HL-60 (cell line): Measurements from ENCODE around the gene CTBP2.

Source experiments
- POLR2AphosphoS5 ChIP-seq: IDR thresholded peaks from 2 replicates; pipeline ENCODE4 v1.6.1; 2012; ENCODE audit warnings: low read depth
- TF ChIP-seq, protein P1 (sequence below): IDR thresholded peaks from 2 replicates; pipeline ENCODE4 v1.6.1; 2012; ENCODE audit warnings: low read depth; ENCODE audit not compliant: insufficient replicate concordance
- TF ChIP-seq, protein P2 (sequence below): IDR thresholded peaks from one replicate; pipeline ENCODE4 v1.5.1; 2011; ENCODE audit warnings: low read length, control low read depth, inconsistent platforms; ENCODE audit not compliant: insufficient read depth

DNA sequence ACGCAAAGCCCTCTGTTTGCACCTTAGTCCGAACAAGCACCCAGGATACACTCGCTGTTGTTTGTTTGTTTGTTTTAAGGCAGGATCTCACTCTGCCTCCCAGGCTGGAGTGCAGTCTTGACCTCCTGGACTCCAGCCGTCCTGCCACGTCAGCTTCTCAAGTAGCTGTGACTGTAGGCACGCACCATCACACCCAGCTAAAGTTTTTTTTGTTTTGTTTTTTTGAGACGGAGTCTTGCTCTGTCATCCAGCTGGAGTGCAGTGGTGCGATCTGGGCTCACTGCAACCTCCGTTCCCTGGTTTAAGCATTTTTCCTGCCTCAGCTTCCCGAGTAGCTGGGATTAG lies 76.8 kb downstream of the CTBP2 start:
- TF ChIP-seq, protein P1, sequence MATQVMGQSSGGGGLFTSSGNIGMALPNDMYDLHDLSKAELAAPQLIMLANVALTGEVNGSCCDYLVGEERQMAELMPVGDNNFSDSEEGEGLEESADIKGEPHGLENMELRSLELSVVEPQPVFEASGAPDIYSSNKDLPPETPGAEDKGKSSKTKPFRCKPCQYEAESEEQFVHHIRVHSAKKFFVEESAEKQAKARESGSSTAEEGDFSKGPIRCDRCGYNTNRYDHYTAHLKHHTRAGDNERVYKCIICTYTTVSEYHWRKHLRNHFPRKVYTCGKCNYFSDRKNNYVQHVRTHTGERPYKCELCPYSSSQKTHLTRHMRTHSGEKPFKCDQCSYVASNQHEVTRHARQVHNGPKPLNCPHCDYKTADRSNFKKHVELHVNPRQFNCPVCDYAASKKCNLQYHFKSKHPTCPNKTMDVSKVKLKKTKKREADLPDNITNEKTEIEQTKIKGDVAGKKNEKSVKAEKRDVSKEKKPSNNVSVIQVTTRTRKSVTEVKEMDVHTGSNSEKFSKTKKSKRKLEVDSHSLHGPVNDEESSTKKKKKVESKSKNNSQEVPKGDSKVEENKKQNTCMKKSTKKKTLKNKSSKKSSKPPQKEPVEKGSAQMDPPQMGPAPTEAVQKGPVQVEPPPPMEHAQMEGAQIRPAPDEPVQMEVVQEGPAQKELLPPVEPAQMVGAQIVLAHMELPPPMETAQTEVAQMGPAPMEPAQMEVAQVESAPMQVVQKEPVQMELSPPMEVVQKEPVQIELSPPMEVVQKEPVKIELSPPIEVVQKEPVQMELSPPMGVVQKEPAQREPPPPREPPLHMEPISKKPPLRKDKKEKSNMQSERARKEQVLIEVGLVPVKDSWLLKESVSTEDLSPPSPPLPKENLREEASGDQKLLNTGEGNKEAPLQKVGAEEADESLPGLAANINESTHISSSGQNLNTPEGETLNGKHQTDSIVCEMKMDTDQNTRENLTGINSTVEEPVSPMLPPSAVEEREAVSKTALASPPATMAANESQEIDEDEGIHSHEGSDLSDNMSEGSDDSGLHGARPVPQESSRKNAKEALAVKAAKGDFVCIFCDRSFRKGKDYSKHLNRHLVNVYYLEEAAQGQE, result no peak
- TF ChIP-seq POLR2AphosphoS5, result no peak
- TF ChIP-seq, protein P2, sequence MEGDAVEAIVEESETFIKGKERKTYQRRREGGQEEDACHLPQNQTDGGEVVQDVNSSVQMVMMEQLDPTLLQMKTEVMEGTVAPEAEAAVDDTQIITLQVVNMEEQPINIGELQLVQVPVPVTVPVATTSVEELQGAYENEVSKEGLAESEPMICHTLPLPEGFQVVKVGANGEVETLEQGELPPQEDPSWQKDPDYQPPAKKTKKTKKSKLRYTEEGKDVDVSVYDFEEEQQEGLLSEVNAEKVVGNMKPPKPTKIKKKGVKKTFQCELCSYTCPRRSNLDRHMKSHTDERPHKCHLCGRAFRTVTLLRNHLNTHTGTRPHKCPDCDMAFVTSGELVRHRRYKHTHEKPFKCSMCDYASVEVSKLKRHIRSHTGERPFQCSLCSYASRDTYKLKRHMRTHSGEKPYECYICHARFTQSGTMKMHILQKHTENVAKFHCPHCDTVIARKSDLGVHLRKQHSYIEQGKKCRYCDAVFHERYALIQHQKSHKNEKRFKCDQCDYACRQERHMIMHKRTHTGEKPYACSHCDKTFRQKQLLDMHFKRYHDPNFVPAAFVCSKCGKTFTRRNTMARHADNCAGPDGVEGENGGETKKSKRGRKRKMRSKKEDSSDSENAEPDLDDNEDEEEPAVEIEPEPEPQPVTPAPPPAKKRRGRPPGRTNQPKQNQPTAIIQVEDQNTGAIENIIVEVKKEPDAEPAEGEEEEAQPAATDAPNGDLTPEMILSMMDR, result no peak
